HepG2 (cell line): ENCODE measurements around the gene MFSD11. TPM values are rescaled to one million over a fixed set of nuclear protein-coding genes. Genes with fewer than 3 reads are reported as not detected.
A peak's percentile ranks its signal among the peaks of the same experiment; 100 is the strongest.

Experiments
- ATRX ChIP-seq: sonication (generic); formaldehyde crosslinking; IDR thresholded peaks from 2 replicates; pipeline ENCODE4 v1.4.0; 2020; ENCODE audit warnings: missing genetic modification reagents, borderline replicate concordance
- CEBPG ChIP-seq: IDR thresholded peaks from 2 replicates; pipeline ENCODE4 v1.6.1; 2016
- EP300 ChIP-seq, 3 experiments: sonication (generic) in 1 of 3; formaldehyde crosslinking in 1 of 3; IDR thresholded peaks; 2 replicates each; pipeline versions ENCODE4 v1.5.1 to v1.6.1; 2011 to 2020; ENCODE audit warnings: low read depth in 2 of 3, low read length in 2 of 3, borderline replicate concordance in 1 of 3, improper control_type of control experiment in 1 of 3, mild to moderate bottlenecking in 1 of 3, missing genetic modification reagents in 1 of 3, moderate library complexity in 1 of 3
- ESRRA ChIP-seq: sonication (generic); formaldehyde crosslinking; IDR thresholded peaks from 2 replicates; pipeline ENCODE4 v1.5.1; 2020; ENCODE audit warnings: mild to moderate bottlenecking, low read depth, missing genetic modification reagents
- GLI4 ChIP-seq: sonication (generic); formaldehyde crosslinking; IDR thresholded peaks from 2 replicates; pipeline ENCODE4 v1.5.1; 2020; ENCODE audit warnings: missing genetic modification reagents, mild to moderate bottlenecking, moderate library complexity, borderline replicate concordance
- NAIF1 ChIP-seq: sonication (generic); formaldehyde crosslinking; IDR thresholded peaks from 2 replicates; pipeline ENCODE4 v1.5.0; 2020; ENCODE audit warnings: mild to moderate bottlenecking, missing genetic modification reagents, borderline replicate concordance
- NRL ChIP-seq: sonication (generic); formaldehyde crosslinking; IDR thresholded peaks from 2 replicates; pipeline ENCODE4 v1.5.0; 2020; ENCODE audit warnings: missing genetic modification reagents, mild to moderate bottlenecking, moderate library complexity, borderline replicate concordance
- PHF21A ChIP-seq: sonication (generic); formaldehyde crosslinking; IDR thresholded peaks from 2 replicates; pipeline ENCODE4 v1.5.0; 2020; ENCODE audit warnings: mild to moderate bottlenecking, missing genetic modification reagents
- SOX13 ChIP-seq, 3 experiments: fragments of 450-650 bp in 1 of 3; sonication (generic) in 1 of 3; formaldehyde crosslinking in 1 of 3; IDR thresholded peaks in 2 of 3; conservative IDR thresholded peaks in 1 of 3; 2 replicates each; pipeline versions ENCODE4 v1.5.0 to v1.6.1; 2016 to 2020; ENCODE audit warnings: antibody characterized with exemption in 1 of 3, mild to moderate bottlenecking in 1 of 3, missing compliant biosample characterization in 1 of 3, missing genetic modification reagents in 1 of 3, moderate library complexity in 1 of 3
- ZNF282 ChIP-seq: fragments of 450-650 bp; IDR thresholded peaks from 2 replicates; pipeline ENCODE4 v1.6.1; 2018; ENCODE audit not compliant: partially characterized antibody
- ZNF383 ChIP-seq: sonication (generic); formaldehyde crosslinking; IDR thresholded peaks from 2 replicates; pipeline ENCODE4 v1.4.0; 2020; ENCODE audit warnings: missing genetic modification reagents, mild to moderate bottlenecking, borderline replicate concordance
- ZNF512 ChIP-seq: sonication (generic); formaldehyde crosslinking; IDR thresholded peaks from 2 replicates; pipeline ENCODE4 v1.4.0; 2020; ENCODE audit warnings: mild to moderate bottlenecking, missing genetic modification reagents
- ZNF713 ChIP-seq: sonication (generic); formaldehyde crosslinking; IDR thresholded peaks from 2 replicates; pipeline ENCODE4 v1.4.0; 2020; ENCODE audit warnings: mild to moderate bottlenecking, missing genetic modification reagents
- polyA plus RNA-seq, 8 experiments: library from polyadenylated mRNA; depleted of rRNA in 3 of 8; stranded (reverse) in 7 of 8; unstranded in 1 of 8; fragments of >200 nt; fragmentation: Illumina TruSeq in 4 of 8; extraction: Trizol in 4 of 8; gene quantifications; 2 replicates each; pipeline versions ENCODE4 v1.2.1 to v1.2.3, GENCODE V29; 2011 to 2016; ENCODE audit warnings: low read depth in 4 of 8, missing spikeins in 1 of 8, mixed read lengths in 1 of 8; ENCODE audit not compliant: insufficient read depth in 1 of 8
- total RNA-seq, 5 experiments: library from RNA; depleted of rRNA; stranded (reverse); fragments of >200 nt; fragmentation: Illumina TruSeq; extraction: Trizol; gene quantifications; 2 replicates each; pipeline ENCODE4 v1.2.3, GENCODE V29; 2016; ENCODE audit warnings: low read depth in 1 of 5
- TF ChIP-seq, protein P1 (sequence below): sonication (generic); formaldehyde crosslinking; IDR thresholded peaks from 2 replicates; pipeline ENCODE4 v1.8.1; 2023; ENCODE audit warnings: mild to moderate bottlenecking, missing genetic modification reagents
- TF ChIP-seq, protein P2 (sequence below): sonication (generic); formaldehyde crosslinking; IDR thresholded peaks from 2 replicates; pipeline ENCODE4 v1.5.0; 2020; ENCODE audit warnings: mild to moderate bottlenecking, missing genetic modification reagents, borderline replicate concordance

The MFSD11 gene
- total and polyA plus RNA-seq, 2 of the 13 experiments (the other 11 are each of a cell fraction or from before 2014, with no cell fraction given), result 26.1 to 36.3 TPM

GRCh38 chr17:76691379-76692191 is 46.3 kb upstream of the MFSD11 start (continued):
- 0 out of 2 replicates have a peak, but pooled peaks have one; percentile 42 for TF ChIP-seq ZNF713 (CRISPR knock-in tag)
- TF ChIP-seq GLI4 (CRISPR knock-in tag), result no peak
- no peak for TF ChIP-seq ZNF512 (CRISPR knock-in tag)
- TF ChIP-seq NAIF1, result no peak
- peak in 1 of 2 experiments; percentile 56; a peak in 1 of 4 replicates for TF ChIP-seq EP300 (IDR thresholded peaks at IDR 0.05; ENCODE audit: low read depth in 2 of 2, low read length in 2 of 2)
- 0 out of 2 replicates have a peak, but pooled peaks have one; percentile 9 for TF ChIP-seq EP300 (CRISPR knock-in tag; IDR thresholded peaks at IDR 0.05; ENCODE audit: borderline replicate concordance)
- peak; percentile 83; the same call in 1 of the 2 replicates for TF ChIP-seq ESRRA (CRISPR knock-in tag)
- no peak for TF ChIP-seq ZNF282
- no peak for TF ChIP-seq ATRX (CRISPR knock-in tag)
- no peak for TF ChIP-seq ZNF383 (CRISPR knock-in tag)
- TF ChIP-seq, protein P1, sequence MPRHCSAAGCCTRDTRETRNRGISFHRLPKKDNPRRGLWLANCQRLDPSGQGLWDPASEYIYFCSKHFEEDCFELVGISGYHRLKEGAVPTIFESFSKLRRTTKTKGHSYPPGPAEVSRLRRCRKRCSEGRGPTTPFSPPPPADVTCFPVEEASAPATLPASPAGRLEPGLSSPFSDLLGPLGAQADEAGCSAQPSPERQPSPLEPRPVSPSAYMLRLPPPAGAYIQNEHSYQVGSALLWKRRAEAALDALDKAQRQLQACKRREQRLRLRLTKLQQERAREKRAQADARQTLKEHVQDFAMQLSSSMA (CRISPR knock-in tag), result no peak; the same call in 1 of the 2 replicates
- no peak for TF ChIP-seq SOX13 (IDR thresholded peaks at IDR 0.05)
- peak in 1 of 2 experiments; percentile 96; a peak in 2 of 4 replicates for TF ChIP-seq SOX13 (CRISPR knock-in tag; conservative IDR thresholded peaks at IDR 0.05 in 1 of 2, IDR thresholded peaks at IDR 0.05 in 1 of 2)
- TF ChIP-seq PHF21A (CRISPR knock-in tag), result peak; percentile 92
- TF ChIP-seq NRL (CRISPR knock-in tag), result 0 out of 2 replicates have a peak, but pooled peaks have one; percentile 30
- peak; percentile 50 for TF ChIP-seq CEBPG (CRISPR knock-in tag)
- TF ChIP-seq, protein P2, sequence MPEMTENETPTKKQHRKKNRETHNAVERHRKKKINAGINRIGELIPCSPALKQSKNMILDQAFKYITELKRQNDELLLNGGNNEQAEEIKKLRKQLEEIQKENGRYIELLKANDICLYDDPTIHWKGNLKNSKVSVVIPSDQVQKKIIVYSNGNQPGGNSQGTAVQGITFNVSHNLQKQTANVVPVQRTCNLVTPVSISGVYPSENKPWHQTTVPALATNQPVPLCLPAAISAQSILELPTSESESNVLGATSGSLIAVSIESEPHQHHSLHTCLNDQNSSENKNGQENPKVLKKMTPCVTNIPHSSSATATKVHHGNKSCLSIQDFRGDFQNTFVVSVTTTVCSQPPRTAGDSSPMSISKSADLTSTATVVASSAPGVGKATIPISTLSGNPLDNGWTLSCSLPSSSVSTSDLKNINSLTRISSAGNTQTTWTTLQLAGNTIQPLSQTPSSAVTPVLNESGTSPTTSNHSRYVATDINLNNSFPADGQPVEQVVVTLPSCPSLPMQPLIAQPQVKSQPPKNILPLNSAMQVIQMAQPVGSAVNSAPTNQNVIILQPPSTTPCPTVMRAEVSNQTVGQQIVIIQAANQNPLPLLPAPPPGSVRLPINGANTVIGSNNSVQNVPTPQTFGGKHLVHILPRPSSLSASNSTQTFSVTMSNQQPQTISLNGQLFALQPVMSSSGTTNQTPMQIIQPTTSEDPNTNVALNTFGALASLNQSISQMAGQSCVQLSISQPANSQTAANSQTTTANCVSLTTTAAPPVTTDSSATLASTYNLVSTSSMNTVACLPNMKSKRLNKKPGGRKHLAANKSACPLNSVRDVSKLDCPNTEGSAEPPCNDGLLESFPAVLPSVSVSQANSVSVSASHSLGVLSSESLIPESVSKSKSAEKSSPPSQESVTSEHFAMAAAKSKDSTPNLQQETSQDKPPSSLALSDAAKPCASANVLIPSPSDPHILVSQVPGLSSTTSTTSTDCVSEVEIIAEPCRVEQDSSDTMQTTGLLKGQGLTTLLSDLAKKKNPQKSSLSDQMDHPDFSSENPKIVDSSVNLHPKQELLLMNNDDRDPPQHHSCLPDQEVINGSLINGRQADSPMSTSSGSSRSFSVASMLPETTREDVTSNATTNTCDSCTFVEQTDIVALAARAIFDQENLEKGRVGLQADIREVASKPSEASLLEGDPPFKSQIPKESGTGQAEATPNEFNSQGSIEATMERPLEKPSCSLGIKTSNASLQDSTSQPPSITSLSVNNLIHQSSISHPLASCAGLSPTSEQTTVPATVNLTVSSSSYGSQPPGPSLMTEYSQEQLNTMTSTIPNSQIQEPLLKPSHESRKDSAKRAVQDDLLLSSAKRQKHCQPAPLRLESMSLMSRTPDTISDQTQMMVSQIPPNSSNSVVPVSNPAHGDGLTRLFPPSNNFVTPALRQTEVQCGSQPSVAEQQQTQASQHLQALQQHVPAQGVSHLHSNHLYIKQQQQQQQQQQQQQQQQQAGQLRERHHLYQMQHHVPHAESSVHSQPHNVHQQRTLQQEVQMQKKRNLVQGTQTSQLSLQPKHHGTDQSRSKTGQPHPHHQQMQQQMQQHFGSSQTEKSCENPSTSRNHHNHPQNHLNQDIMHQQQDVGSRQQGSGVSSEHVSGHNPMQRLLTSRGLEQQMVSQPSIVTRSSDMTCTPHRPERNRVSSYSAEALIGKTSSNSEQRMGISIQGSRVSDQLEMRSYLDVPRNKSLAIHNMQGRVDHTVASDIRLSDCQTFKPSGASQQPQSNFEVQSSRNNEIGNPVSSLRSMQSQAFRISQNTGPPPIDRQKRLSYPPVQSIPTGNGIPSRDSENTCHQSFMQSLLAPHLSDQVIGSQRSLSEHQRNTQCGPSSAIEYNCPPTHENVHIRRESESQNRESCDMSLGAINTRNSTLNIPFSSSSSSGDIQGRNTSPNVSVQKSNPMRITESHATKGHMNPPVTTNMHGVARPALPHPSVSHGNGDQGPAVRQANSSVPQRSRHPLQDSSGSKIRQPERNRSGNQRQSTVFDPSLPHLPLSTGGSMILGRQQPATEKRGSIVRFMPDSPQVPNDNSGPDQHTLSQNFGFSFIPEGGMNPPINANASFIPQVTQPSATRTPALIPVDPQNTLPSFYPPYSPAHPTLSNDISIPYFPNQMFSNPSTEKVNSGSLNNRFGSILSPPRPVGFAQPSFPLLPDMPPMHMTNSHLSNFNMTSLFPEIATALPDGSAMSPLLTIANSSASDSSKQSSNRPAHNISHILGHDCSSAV (CRISPR knock-in tag), result no peak
